Glomerular visceral epithelial cell (primary cell): ENCODE data around the gene PRX.
"Not testable (repeated sequence)": the region's sequence is repeated elsewhere in the genome, so short reads cannot be mapped to it uniquely, and the experiment has no call there.

ENCODE experiments used
- DNase-seq: peaks from one replicate; pipeline ENCODE4 v3.0.0-alpha.2; 2016; ENCODE audit errors: extremely low spot score

PRX gene

DNA sequence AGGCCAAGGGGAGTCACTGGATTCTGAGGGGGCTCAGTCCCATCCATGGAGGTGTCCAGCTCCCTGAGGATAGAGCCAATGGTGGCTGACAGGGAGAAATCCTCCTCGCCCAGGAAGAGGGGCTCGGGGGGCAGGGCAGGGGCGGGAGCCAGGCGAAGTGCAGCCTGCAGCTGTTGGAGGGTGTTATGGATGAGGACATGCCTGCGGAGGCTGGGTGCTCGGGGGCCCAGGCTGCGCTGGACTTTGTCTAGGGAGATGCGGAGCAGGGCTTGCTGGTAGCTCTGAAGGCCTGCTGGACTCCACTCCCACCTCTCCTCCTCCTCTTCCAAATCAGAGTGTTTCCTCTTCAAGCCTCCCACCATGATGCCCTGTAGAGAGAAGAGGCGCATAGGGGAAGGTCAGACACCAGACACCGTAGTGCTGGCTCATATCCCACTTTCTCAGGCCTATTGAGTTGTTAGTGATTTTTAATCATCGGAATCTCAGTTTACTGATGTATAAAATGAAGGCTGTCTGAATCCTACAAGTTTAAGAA is 28.6 kb upstream of the PRX start:
- no peak for DNase-seq

DNA sequence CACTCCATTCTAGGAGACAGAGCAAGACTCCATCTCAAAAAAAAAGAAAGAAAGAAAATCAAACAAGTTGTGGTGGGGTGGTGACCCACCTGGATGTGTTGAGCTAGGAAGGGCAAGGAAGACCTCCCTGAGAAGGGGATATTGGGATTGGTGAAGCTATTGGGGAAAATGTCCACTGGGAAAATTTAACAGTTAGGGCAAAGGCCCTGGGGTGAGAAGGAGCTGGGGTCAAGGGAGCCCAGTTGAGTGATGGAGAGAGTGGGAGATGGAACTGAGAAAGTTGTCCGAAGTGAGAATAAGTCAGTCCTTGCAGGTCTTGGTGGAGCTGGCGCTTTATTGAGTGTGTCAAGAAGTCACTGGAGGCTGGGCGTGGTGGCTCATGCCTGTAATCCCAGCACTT is 25.1 kb upstream of the PRX start:
- no peak for DNase-seq

DNA sequence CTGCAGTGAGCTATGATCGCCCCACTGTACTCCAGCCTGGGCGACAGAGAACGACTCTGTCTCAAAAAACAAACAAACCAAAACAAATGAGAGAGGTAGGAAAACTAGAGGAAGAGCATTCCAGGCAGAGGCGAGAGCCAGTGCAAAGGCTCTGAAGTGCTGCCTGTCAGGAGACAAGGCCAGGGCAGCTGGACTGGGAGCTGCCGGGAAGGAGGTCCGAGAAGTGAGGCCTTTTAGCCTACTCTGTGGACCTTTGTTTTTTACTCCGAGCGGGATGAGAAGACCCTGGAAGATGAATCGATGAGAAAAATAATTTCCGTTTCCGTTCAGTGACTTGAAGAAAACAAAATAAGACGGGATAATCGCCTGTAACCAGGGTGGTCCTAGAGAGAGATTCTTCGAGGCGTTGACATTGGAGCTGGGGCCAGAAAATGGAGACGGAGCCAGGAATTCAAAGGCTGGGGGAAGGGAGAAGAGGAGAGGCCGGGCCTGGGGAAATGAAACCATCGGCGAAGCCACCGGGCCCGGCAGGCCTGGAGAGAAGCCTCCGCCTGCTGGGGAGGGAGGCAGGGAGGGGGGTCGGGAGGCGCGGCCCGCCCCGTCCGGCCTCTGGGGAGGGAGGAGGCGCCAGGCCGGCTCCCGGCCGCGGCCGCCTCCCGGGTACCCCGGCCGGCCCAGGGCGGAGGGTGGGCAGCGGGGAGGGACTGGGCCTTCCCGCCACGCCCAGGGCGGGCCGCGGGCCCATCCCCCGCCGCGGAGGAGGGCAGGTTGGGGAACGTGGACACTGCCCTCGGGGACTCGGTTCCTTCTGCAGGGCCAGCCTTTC is 20.4 kb upstream of the PRX start:
- peak; percentile 95 for DNase-seq

- DNase-seq, result not testable (repeated sequence)
These were observed 19.6 kb upstream of the PRX start for GRCh38 chr19:40432760-40433159.

DNA sequence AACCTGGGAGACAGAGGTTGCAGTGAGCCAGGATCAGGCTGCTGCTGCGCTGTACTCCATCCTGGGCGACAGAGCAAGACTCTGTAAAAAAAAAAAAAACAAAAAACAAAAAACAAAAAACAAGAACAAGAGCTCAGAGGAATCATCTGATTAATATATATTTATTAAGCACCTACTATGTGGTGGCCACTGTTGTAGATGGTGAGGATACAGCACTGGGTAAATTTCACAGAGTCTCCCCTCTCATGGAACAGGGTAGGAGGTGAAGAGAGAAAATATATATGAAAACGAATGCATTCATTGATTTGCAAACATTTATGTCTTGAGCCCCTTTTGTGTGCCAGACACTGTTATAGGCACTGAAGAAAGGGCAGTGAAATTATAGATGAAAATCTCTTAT is 18.5 kb upstream of the PRX start:
- no peak for DNase-seq

DNA sequence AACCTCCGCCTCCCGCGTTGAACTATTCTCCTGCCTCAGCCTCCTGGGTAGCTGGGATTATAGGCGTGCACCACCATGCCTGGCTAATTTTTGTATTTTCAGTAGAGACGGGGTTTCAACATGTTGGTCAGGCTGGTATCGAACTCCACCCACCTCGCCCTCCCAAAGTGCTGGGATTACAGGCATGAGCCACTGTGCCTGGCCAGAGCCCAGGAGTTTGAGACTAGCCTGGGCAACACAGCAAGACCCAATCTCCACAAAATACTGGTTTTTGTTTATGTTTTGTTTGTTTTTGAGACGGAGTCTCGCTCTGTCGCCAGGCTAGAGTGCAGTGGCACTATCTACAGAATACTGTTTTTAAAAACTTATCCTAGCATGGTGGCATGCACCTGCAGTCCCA is 17.1 kb upstream of the PRX start:
- not testable (repeated sequence) for DNase-seq

- not testable (repeated sequence) for DNase-seq
These were observed 15.0 kb upstream of the PRX start for GRCh38 chr19:40428197-40428596.

GRCh38 chr19:40425450-40426287 is 12.5 kb upstream of the PRX start, which contains the start of gene SERTAD1:
Gene SERTAD1, minus strand, starts transcription at chr19:40425992. Its CDS starts 2,446 bp downstream, at chr19:40423546.
- peak; percentile 99 for DNase-seq

- peak; percentile 32 for DNase-seq
These were observed 11.7 kb upstream of the PRX start for GRCh38 chr19:40424637-40425449.

- no peak for DNase-seq
These were observed 10.8 kb upstream of the PRX start for GRCh38 chr19:40423938-40424337.

DNA sequence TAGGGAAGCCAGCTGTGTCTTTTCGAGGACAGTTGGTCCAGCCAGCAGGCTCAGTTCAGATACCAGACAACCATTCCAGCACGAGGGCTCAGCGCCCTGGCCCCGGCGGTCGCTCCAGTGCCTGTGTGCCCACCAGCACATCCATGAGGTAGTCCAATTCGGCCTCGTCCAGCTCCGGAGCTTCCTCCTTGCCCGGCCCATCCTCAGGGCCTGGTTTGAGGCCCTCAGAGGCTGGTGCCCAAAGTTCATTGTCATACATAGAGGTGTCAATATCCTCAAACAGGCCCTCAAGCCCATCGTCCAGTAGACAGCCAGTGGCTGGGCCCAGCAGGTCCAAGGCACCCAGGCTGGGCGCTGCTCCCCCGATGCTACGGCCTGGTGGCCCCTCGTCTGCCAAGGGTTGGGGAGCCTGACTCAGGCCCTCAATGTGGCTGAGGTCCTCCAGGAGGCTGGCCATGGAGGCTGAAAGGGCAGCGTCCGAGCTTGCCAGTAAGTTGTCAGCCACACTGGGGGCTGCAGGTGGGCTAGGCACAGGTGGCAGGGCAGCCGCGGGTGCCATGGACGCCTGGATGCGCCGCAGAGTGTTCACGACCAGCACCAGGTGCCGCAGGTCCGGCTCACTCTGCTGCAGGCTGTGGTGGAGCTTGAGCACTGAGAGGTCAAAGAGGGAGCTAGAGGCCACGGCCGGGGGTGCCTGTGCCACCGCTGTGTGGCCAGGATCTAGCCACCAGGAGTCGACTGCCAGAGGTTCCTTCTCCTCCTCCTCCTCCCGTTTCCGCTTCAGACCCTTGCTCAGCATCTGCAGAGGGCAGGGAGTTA is 9.8 kb upstream of the PRX start:
- no peak for DNase-seq

DNA sequence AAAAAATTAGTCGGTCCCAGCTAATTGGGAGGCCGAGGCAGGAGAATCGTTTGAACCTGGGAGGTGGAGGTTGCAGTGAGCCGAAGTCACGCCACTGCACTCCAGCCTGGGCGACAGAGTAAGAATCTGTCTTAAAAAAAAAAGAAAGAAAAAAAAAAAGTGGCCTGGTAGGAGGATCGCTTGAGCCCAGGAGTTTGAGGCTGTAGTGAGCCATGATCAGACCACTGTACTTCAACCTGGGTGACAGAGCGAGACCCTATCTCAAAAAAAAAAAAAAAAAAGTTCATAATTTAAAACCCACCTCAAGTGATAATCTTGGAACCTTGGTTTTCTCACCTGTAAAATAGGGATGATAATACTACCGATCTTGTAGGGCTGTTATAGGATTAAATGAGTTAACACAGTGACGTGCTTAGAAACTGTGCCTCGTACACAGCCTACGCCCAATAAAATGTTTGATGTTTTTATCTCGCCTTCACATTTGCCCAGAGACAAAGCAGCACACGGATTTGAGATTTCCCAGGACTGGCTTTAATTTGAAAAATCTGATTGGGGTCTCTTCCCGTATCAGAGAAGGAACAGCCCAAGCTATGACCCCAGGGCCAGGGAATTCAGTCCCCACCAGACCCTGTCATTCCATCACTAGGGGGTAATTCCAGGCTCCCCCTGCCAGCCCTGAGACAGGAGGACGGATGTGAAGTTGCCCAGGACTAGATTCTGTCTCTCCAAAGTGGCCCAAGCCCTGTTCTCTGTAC is 9.0 kb upstream of the PRX start:
- no peak for DNase-seq

- DNase-seq, result peak; percentile 95
These were observed 7.9 kb upstream of the PRX start for GRCh38 chr19:40420766-40421765.

GRCh38 chr19:40420451-40420765 is 7.2 kb upstream of the PRX start:
- DNase-seq, result no peak

DNA sequence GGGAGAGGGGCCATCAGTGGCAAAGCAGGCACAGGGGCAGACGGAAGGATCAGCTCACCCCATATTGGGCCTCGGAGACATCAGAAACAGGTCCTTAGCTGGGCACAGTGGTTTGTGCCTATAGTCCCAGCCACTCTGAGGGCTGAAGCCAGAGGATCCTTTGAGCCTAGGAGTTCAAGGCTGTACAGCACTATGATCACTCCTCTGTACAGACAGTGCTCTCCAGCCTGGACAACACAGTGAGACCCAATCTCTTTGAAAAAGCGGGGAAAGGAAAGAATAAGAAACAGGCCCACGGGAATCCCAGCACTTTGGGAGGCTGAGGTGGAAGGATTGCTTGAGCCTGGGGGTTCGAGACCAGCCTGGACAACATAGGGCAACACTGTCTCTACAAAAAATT is 6.6 kb upstream of the PRX start:
- DNase-seq, result no peak

DNA sequence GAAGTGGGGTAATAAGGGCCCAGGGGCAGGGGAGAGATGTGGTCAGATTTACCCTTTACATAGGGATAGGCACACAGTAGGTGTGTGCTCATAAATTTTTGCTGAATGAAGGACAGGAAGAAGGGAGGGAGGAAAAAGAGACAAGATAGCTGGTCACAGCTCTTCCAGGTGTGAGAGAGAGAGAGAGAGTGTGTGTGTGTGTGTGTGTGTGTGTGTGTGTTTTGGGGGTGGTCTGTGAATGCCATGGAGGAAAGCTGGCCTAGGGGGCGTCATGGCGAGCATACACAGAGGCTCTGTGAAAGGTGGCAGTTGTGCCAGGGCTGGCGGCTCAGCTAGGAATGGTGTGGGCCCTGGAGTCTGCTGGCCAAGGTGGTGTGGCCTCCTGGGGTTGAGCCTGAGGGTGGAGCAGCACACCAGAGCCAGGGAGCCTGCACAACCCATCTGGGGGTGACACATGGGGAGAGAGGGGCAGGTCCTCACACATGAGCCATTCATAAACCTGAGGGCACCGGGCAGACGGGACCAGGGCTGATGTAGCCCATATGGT is 6.0 kb upstream of the PRX start:
- DNase-seq, result no peak

DNA sequence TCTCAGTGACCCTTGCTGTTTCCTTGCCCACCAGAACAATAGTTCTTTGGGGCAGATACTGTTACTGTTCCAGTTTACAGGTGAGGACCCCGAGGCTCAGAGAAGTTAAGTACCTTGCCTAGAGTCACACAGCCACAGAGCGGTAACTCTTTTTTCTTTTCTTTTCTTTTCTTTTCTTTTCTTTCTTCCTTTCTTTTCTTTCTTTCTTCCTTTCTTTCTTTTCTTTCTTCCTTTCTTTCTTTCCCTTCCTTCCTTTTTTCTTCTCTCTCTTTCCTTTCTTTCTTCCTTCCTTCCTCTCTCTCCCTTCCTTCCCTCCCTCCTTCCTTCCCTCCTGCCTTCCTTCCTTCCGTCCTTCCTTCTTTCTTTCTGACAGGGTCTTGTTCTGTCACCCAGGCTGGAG is 4.9 kb upstream of the PRX start:
- no peak for DNase-seq

DNA sequence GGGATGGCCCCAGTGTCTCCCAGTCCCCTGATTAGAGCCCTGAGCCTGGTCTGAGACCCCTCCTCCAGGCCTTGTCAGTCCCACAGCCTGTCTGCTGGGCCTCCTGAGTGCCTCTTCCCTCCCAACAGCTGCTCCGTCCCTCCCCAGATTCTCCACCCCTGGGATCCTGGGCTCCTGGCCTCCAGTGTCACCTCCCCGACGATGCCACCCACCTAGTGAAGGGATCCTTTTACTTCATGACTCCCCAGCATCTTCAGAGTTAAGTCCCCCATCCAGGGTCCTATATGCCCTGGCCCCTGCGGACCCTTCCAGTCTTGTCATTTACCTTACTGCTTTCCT is 4.4 kb upstream of the PRX start:
- no peak for DNase-seq
